ENCODE results near the gene CLDN24.

Gene CLDN24

DNA sequence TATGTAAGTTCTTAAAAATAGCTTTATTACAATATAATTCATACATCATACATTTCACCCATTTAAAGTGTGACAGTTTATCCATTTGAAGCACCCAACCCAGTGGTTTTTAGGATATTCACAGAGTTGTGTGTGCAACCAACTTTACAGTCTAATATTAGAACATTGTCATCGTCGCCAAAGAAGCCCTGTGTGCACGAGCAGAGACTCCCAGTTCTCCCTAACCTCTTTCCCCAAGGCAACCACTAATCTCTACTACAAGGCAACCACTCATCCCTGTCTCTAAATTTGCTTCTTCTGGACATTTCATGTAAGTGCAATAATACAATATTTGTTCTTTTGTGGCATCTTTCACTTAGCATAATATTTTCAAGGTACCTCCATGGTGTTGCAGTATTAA is 49.8 kb downstream of the CLDN24 start:
- DNase-seq = no peak

Measured in DMS153 (cell line).